GM15510 (cell line): ENCODE data around the gene PDE4C.

Experiments
- POLR2A ChIP-seq: IDR thresholded peaks from 3 replicates; pipeline ENCODE4 v1.6.1; 2011; ENCODE audit warnings: borderline replicate concordance; ENCODE audit not compliant: insufficient read length; ENCODE audit errors: extremely low read depth

PDE4C gene

DNA sequence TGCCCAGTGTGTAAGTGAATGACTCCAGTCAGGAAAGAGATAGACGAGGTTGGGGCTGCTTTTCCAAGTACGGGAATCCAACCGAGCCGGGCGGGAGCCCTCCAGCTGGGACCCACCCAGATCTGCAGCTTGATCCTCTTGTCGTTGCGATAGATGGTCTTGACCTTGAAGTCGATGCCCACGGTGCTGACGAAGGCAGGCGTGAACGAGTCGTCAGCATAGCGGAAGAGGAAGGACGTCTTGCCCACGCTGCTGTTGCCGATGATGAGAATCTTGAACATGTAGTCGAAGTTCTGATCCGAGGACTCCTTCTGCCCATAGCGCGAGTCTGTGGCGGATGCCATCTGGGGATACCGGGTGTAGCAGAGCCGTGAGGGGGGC, 23.9 kb downstream of the PDE4C start:
- TF ChIP-seq POLR2A = no peak

DNA sequence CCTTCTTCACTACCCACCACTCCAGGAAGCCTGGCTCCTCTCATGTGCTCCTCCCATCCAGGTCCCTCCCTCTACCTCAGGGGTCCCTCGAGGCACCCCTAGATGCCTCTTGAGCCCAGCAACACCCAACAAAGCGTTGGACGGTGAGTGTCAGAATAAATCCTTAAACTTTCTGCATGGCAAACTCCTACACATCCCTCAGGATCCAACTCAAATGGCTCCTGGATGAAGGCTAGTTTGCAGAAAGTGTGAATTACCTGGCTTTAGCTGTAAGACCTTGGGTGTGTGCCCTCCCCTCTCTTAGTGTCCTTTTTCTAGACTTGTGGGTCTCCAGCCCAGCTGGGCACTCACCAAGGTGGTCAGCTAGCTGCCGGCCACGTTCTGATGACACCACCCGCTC, 27.9 kb downstream of the PDE4C start:
- no peak for TF ChIP-seq POLR2A

DNA sequence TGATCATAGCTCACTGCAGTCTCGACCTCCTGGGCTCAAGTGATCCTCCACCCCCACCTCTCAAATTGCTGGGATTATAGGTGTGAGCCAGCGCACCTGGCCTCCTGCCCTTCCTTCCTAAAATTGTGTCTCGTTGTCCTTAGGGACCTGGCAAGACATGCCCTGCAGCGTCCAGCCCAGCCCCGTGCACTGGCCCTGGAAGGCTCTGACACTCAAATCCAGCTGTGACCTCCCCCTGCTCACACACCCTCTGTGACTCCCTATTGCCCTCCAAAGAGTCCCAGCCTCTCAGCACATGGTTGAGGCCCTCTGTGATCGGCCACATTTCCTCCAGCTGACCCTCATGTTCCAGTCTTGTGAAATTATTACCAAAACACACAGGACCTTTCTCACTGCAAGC, 28.3 kb downstream of the PDE4C start:
- TF ChIP-seq POLR2A = no peak

DNA sequence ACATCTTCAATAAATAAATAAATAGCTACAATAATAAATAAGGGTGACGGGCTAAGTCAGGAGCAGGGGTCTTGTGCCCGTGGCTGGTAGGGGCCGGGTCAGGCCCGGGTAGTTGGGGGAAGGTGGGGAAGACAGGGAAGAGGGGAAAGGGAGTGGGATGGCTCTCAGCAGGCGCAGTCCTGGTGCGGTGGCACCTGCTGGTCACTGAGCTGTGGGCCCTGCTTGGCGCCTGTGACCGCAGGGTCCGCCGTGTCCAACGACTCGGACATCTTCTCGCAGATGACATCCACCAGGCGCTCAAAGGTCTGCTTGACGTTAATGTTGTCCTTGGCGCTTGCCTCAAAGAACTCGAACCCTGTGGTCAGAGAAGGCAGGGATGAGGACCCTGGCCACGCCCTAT, 28.9 kb downstream of the PDE4C start:
- TF ChIP-seq POLR2A = no peak

DNA sequence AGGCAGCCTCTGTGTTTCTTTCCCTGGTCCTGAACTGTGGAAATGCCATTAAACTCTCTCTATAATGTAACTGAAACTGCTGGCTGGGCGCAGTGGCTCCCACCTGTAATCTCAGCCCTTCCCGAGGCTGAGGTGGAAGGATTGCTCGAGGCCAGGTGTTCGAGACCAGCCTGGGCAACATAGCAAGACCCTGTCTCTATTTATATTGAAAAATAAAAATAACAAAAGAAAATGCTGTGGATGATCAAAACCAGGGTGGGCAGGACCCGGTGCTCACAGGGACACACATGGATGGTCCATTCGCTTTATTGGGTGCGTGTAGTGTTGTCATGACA, 29.8 kb downstream of the PDE4C start:
- no peak for TF ChIP-seq POLR2A

DNA sequence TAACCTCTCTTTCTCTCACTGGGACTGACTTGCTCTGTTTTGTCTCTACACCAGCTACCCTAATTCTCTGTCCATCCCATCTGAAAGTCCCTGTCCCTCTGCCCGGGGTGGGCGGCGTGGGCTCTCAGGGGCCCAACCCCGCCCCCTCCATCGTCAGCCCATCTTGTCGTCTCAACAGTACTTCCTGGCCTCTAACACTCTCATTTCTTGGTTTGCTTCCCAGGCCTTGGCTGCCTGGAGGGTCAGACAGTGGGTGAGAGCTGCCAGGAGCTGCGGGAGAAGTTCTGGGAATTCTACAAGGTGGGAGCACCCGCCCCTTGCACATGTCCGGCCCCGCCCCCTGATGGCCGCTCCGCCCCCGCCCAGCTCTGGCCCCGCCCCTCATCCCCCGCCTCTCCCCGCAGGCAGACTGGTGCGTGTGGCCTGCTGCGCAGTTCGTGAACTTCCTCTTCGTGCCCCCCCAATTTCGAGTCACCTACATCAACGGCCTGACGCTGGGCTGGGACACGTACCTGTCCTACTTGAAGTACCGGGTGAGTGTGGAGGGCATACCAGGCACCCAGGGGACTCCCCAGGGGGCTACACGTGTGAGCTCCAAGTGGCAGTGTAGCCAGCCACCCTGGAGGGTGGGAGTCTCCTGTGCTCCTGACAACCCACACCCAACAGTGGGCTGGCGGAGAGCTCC, 31.5 kb downstream of the PDE4C start:
- no peak for TF ChIP-seq POLR2A

DNA sequence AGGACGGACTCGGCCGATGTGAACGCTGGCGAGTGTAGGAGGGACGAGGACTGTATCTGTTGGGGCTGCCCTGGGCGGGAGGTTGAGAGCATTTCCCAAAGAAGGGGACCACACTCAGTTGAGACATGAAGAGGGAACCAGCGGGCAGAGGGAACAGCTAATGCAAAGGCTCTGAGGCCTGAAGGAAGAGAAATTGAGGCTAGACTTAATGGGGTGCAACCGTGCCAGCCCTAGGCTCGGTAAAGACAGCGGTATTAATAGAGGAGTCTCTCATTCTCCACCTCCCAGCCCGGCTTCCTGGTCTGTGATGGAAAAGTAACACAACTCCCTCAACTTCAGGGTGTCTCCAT, 32.1 kb downstream of the PDE4C start:
- no peak for TF ChIP-seq POLR2A

DNA sequence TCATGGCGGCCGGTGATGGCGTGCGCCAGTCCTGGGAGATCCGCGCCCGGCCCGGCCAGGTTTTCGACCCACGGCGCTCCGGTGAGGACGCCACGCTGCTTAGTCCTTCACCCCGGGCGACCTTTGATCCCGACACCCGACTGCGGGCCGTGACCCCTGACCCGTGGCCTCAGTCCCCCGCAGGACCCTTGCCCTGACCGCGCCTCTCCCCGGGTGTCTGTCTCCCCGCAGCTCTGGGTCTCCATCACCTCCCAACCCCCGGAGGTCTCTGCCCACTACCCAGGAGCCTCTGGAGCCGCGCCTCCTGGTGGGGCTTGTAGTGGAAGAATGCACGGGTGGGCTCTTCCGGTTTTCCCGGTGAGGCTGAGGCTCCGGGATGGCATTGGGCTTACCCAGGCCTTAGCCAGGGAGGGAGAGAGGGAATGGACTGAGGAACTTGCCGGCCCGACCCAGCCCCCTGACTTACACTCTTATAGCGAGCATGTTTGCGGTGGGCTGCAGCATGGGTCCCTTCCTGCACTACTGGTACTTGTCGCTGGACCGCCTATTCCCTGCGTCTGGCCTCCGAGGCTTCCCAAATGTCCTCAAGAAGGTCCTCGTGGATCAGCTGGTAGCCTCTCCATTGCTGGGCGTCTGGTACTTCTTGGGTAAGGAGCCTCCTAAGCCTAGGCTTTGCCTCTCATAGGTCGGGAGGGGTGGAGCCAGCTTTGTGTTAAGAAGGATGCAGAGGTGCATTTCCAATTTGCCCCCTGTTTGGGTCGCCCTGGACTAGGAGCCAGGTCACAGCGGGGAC, 32.7 kb downstream of the PDE4C start:
- TF ChIP-seq POLR2A = no peak

DNA sequence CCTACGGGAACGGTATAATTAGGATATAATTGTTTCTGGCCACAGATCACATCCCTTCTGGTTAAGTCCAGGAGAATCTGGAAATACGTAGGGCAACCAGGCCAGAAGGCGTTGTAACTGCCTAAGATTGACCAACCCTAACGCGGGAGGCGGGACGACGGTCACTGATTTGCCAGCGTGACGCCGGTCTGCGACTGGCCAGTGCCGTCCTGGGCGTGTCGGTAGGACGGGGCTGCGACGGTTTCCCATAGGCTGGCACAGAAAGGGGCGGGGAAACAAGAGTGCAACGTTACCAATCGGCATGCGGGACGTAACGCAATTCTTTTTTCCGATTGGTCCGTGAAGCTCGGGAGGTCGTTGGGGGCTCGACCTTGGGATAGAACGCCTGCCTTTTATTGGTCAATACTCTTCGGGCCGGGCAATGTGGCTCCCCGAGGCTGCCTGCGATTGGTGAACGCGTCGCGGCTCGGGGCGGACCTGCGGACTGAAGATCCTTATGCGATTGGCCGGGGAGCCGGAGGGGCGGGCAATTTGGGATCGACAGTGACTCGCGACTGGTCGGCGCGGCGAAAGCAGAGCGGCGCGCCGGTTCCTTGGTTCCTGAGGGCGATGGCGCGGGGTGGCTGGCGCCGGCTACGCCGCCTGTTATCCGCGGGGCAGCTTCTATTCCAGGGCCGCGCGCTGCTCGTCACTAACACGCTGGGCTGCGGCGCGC, 33.4 kb downstream of the PDE4C start, which contains the start of gene MPV17L2:
TSS of gene MPV17L2 (plus strand) at position 546 of the 715 bp plus-strand sequence. CDS start at position 610, 64 bp downstream.
- peak; percentile 70 for TF ChIP-seq POLR2A

DNA sequence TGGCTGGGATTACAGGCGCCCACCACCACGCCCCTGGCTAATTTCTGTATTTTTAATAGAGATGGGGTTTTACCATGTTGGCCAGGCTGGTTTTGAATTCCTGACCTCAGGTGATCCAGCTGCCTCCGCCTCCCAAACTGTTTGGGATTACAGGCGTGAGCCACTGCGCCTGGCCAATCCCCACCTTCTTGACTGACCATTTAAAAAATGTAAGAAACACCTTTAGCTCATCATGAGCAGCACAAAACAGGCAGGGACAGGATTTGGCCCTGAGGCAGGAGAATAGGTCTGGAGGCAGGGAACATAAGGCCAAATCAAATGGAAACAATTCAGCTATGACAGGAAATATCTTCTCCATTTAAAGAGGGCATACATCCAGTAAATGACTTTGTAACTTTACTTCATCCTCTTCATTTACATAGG, 34.6 kb downstream of the PDE4C start:
- TF ChIP-seq POLR2A = no peak

DNA sequence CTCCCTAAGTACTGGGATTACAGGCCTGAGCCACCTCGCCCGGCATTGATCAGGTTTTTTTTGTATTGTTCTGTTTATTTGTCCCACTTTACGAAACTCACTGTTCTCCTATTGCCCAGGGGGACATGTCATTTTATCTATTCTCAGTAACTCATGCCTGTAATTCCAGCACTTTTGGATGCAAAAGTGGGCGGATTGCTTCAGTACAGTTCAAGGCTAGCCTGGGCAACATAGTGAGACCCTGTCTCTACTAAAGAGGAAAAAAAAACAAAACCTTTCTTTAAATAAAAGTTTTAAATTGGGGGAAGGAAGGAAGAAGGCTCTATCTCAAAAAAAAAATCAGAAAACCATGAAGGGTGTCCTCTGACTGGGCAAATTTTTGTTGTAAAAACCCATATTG, 36.0 kb downstream of the PDE4C start:
- no peak for TF ChIP-seq POLR2A

DNA sequence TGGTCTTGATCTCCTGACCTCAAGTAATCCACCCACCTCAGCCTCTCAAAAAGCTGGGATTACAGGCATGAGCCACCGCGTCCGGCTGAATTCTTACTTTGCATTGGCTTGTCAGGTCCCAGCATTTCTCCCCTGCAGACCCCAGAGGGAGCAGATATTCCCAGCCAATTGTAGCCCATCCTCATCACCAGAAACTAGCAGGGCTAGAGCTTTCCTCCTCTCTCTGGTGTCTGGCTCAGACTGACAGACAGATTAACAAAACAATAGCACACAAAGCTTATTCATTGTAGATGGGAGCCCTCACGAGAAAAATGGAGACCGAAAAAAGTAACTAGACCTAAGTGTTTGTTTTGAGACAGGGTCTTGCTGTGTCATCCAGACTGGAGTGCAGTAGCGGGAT, 40.7 kb downstream of the PDE4C start:
- TF ChIP-seq POLR2A = no peak

DNA sequence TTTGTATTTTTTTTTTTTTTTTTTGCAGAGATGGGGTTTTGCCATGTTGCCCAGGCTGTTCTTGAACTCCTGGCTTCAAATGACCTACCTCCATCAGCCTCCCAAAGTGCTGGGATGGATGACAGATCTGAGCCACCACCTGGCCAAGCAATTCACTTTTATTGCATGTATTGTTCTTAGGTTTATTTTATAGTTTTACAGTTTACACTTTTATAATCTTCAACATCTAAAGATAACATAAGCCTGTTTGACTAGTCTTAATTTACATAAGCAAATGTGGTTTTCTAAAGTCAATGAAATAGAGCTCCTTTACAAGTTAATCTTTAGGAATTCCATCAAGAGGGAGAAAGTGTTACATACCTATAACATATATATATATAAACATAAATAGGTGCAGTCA, 42.7 kb downstream of the PDE4C start:
- no peak for TF ChIP-seq POLR2A

DNA sequence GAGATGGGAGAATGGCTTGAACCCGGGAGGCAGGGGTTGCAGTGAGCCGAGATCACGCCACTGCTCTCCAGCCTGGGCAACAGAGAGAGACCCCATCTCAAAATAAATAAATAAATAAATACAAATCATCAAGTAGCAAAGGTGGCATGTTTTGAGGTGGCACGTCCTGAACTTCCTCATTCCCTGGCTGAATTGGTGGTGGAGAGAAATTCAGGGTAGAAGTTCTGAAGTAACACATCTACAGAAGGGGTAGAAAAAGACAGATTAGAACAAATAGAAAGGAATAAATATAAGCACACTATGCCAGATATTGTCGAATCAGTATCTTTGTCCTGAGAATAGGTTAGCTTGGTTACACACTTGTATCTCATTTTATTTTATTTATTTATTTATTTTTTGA, 46.3 kb downstream of the PDE4C start:
- no peak for TF ChIP-seq POLR2A
